HepG2 (cell line): ENCODE data around the gene MAP4K3. TPM values are rescaled to one million over a fixed set of nuclear protein-coding genes. Genes with fewer than 3 reads are reported as not detected.

Source experiments
- CBX5 ChIP-seq: sonication (generic); formaldehyde crosslinking; IDR thresholded peaks from 2 replicates; pipeline ENCODE4 v1.4.0; 2020; ENCODE audit warnings: missing genetic modification reagents, borderline replicate concordance
- DDIT3 ChIP-seq: sonication (generic); formaldehyde crosslinking; IDR thresholded peaks from 2 replicates; pipeline ENCODE4 v1.4.0; 2020; ENCODE audit warnings: mild to moderate bottlenecking, missing genetic modification reagents
- EZH2 ChIP-seq: conservative IDR thresholded peaks from 2 replicates; pipeline ENCODE4 v1.6.1; 2012; ENCODE audit warnings: mild to moderate bottlenecking, low read depth, low read length, moderate library complexity
- FOSL2 ChIP-seq: sonication (generic); formaldehyde crosslinking; IDR thresholded peaks from 2 replicates; pipeline ENCODE4 v1.4.0; 2020; ENCODE audit warnings: missing genetic modification reagents
- HMGXB4 ChIP-seq, 2 experiments: sonication (generic) in 1 of 2; formaldehyde crosslinking in 1 of 2; IDR thresholded peaks; 2 replicates each; pipeline versions ENCODE4 v1.4.0 to v1.6.1; 2018 to 2020; ENCODE audit warnings: missing genetic modification reagents in 2 of 2, borderline replicate concordance in 1 of 2, low read depth in 1 of 2, mild to moderate bottlenecking in 1 of 2, missing biosample characterization in 1 of 2
- KDM2A ChIP-seq: sonication (generic); formaldehyde crosslinking; IDR thresholded peaks from 2 replicates; pipeline ENCODE4 v1.4.0; 2020; ENCODE audit warnings: low read depth, missing genetic modification reagents, borderline replicate concordance
- MED8 ChIP-seq: sonication (generic); formaldehyde crosslinking; IDR thresholded peaks from 2 replicates; pipeline ENCODE4 v1.8.1; 2023; ENCODE audit warnings: mild to moderate bottlenecking, missing genetic modification reagents; ENCODE audit not compliant: insufficient replicate concordance
- MTF2 ChIP-seq: sonication (generic); formaldehyde crosslinking; IDR thresholded peaks from 2 replicates; pipeline ENCODE4 v1.5.0; 2020; ENCODE audit warnings: missing genetic modification reagents, borderline replicate concordance
- PHF5A ChIP-seq: IDR thresholded peaks from one replicate; pipeline ENCODE4 v1.6.1; 2018; ENCODE audit warnings: low read depth, missing genetic modification reagents; ENCODE audit not compliant: unreplicated experiment
- REPIN1 ChIP-seq: sonication (generic); formaldehyde crosslinking; IDR thresholded peaks from 2 replicates; pipeline ENCODE4 v1.8.0; 2022; ENCODE audit warnings: missing genetic modification reagents, low read depth, mild to moderate bottlenecking, borderline replicate concordance
- TCF12 ChIP-seq, 2 experiments: fragments of 450-650 bp in 1 of 2; sonication (generic) in 1 of 2; formaldehyde crosslinking in 1 of 2; IDR thresholded peaks; 2 replicates each; pipeline versions ENCODE4 v1.6.1 to v1.8.0; 2017 to 2022; ENCODE audit warnings: antibody characterized with exemption in 1 of 2, mild to moderate bottlenecking in 1 of 2, missing genetic modification reagents in 1 of 2, moderate library complexity in 1 of 2
- YEATS4 ChIP-seq: sonication (generic); formaldehyde crosslinking; IDR thresholded peaks from 2 replicates; pipeline ENCODE4 v1.4.0; 2020; ENCODE audit warnings: missing genetic modification reagents, borderline replicate concordance
- YY1 ChIP-seq: IDR thresholded peaks from 2 replicates; pipeline ENCODE4 v1.6.1; 2011; ENCODE audit warnings: low read length, low read depth, moderate library complexity, mild to moderate bottlenecking; ENCODE audit not compliant: insufficient read depth, insufficient replicate concordance
- ZFP36 ChIP-seq: fragments of 150-350 bp; IDR thresholded peaks from 2 replicates; pipeline ENCODE4 v1.6.1; 2018; ENCODE audit warnings: borderline replicate concordance, low read length, low read depth; ENCODE audit not compliant: partially characterized antibody
- ZFY ChIP-seq: sonication (generic); formaldehyde crosslinking; IDR thresholded peaks from 2 replicates; pipeline ENCODE4 v1.4.0; 2020; ENCODE audit warnings: missing genetic modification reagents
- ZNF33B ChIP-seq: sonication (generic); formaldehyde crosslinking; IDR thresholded peaks from 2 replicates; pipeline ENCODE4 v1.5.1; 2020; ENCODE audit warnings: mild to moderate bottlenecking, missing genetic modification reagents
- ZNF563 ChIP-seq: sonication (generic); formaldehyde crosslinking; IDR thresholded peaks from 2 replicates; pipeline ENCODE4 v1.8.0; 2022; ENCODE audit warnings: mild to moderate bottlenecking, moderate library complexity, missing genetic modification reagents
- ZNF792 ChIP-seq: IDR thresholded peaks from 2 replicates; pipeline ENCODE4 v1.6.1; 2016
- polyA plus RNA-seq, 8 experiments: library from polyadenylated mRNA; depleted of rRNA in 3 of 8; stranded (reverse) in 7 of 8; unstranded in 1 of 8; fragments of >200 nt; fragmentation: Illumina TruSeq in 4 of 8; extraction: Trizol in 4 of 8; gene quantifications; 2 replicates each; pipeline versions ENCODE4 v1.2.1 to v1.2.3, GENCODE V29; 2011 to 2016; ENCODE audit warnings: low read depth in 4 of 8, missing spikeins in 1 of 8, mixed read lengths in 1 of 8; ENCODE audit not compliant: insufficient read depth in 1 of 8
- total RNA-seq, 5 experiments: library from RNA; depleted of rRNA; stranded (reverse); fragments of >200 nt; fragmentation: Illumina TruSeq; extraction: Trizol; gene quantifications; 2 replicates each; pipeline ENCODE4 v1.2.3, GENCODE V29; 2016; ENCODE audit warnings: low read depth in 1 of 5
- TF ChIP-seq, protein P1 (sequence below): sonication (generic); formaldehyde crosslinking; IDR thresholded peaks from 2 replicates; pipeline ENCODE4 v1.5.1; 2020; ENCODE audit warnings: missing genetic modification reagents, mild to moderate bottlenecking, borderline replicate concordance
- TF ChIP-seq, protein P2 (sequence below): IDR thresholded peaks from 2 replicates; pipeline ENCODE4 v1.6.1; 2016; ENCODE audit warnings: mild to moderate bottlenecking

MAP4K3 gene
- total and polyA plus RNA-seq, 2 of the 13 experiments (the other 11 are each of a cell fraction or from before 2014, with no cell fraction given): 45.9 to 53.2 TPM

GRCh38 chr2:39227628-39228412, 209.3 kb downstream of the MAP4K3 start (continued):
- TF ChIP-seq ZNF33B (CRISPR knock-in tag) (no peak), TCF12 (IDR thresholded peaks at IDR 0.05) (no peak), TCF12 (CRISPR knock-in tag; IDR thresholded peaks at IDR 0.05) (no peak), PHF5A (CRISPR knock-in tag) (peak; percentile 11), EZH2 (no peak), YY1 (peak; percentile 70), YEATS4 (CRISPR knock-in tag) (peak; percentile 49; the same call in 1 of the 2 replicates), MED8 (no peak), ZFP36 (no peak), ZNF563 (CRISPR knock-in tag) (0 out of 2 replicates have a peak, but pooled peaks have one; percentile 26), FOSL2 (peak; percentile 54; the same call in 1 of the 2 replicates), ZFY (0 out of 2 replicates have a peak, but pooled peaks have one; percentile 32), CBX5 (CRISPR knock-in tag) (peak; percentile 54; the same call in 1 of the 2 replicates), ZNF792 (CRISPR knock-in tag) (peak; percentile 40; the same call in 1 of the 2 replicates), DDIT3 (CRISPR knock-in tag) (no peak), MTF2 (CRISPR knock-in tag) (no peak), REPIN1 (CRISPR knock-in tag) (peak; percentile 70; the same call in 1 of the 2 replicates), KDM2A (CRISPR knock-in tag) (peak; percentile 77), HMGXB4 (CRISPR knock-in tag; IDR thresholded peaks at IDR 0.05; ENCODE audit: borderline replicate concordance in 1 of 2, low read depth in 1 of 2) (peak; percentile 91 to 93)
- TF ChIP-seq, protein P1, sequence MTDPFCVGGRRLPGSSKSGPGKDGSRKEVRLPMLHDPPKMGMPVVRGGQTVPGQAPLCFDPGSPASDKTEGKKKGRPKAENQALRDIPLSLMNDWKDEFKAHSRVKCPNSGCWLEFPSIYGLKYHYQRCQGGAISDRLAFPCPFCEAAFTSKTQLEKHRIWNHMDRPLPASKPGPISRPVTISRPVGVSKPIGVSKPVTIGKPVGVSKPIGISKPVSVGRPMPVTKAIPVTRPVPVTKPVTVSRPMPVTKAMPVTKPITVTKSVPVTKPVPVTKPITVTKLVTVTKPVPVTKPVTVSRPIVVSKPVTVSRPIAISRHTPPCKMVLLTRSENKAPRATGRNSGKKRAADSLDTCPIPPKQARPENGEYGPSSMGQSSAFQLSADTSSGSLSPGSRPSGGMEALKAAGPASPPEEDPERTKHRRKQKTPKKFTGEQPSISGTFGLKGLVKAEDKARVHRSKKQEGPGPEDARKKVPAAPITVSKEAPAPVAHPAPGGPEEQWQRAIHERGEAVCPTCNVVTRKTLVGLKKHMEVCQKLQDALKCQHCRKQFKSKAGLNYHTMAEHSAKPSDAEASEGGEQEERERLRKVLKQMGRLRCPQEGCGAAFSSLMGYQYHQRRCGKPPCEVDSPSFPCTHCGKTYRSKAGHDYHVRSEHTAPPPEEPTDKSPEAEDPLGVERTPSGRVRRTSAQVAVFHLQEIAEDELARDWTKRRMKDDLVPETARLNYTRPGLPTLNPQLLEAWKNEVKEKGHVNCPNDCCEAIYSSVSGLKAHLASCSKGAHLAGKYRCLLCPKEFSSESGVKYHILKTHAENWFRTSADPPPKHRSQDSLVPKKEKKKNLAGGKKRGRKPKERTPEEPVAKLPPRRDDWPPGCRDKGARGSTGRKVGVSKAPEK (CRISPR knock-in tag): peak; percentile 94
- TF ChIP-seq, protein P2, sequence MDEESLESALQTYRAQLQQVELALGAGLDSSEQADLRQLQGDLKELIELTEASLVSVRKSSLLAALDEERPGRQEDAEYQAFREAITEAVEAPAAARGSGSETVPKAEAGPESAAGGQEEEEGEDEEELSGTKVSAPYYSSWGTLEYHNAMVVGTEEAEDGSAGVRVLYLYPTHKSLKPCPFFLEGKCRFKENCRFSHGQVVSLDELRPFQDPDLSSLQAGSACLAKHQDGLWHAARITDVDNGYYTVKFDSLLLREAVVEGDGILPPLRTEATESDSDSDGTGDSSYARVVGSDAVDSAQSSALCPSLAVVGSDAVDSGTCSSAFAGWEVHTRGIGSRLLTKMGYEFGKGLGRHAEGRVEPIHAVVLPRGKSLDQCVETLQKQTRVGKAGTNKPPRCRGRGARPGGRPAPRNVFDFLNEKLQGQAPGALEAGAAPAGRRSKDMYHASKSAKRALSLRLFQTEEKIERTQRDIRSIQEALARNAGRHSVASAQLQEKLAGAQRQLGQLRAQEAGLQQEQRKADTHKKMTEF (CRISPR knock-in tag): peak; percentile 64; the same call in 1 of the 2 replicates
